ENCODE results near the gene CST8.

The CST8 gene

GRCh38 chr20:23513164-23513563 is 22.2 kb downstream of the CST8 start:
- no peak overlapping the region for H3K27ac ChIP-seq (ENCODE audit: low read depth, low read length)
- no peaks in the 10 kb centered on the region for H3K27me3 ChIP-seq (ENCODE audit: control insufficient read depth in 5 of 5, insufficient read depth in 4 of 5, low read length in 5 of 5)
- no peaks in the 10 kb centered on the region for H3K36me3 ChIP-seq (ENCODE audit: control insufficient read depth in 5 of 5, insufficient read depth in 5 of 5, low read length in 5 of 5)
- peaks cover 0 to 4% (median 0%) of the 10 kb centered on the region in 5 donors for H3K4me1 ChIP-seq (ENCODE audit: control insufficient read depth in 5 of 5, insufficient read depth in 5 of 5, low read length in 5 of 5)
- no peaks in the 10 kb centered on the region for H3K9me3 ChIP-seq (ENCODE audit: control insufficient read depth in 5 of 5, low read length in 5 of 5)
- no peak overlapping the region for H3K4me3 ChIP-seq (ENCODE audit: low read depth in 1 of 5, low read length in 5 of 5)
- H3K9ac ChIP-seq (ENCODE audit: low read length in 5 of 5): no peak overlapping the region

GRCh38 chr20:23514848-23515247 is 23.9 kb downstream of the CST8 start:
- Histone ChIP-seq H3K36me3 (ENCODE audit: control insufficient read depth in 5 of 5, insufficient read depth in 5 of 5, low read length in 5 of 5) (no peaks in the 10 kb centered on the region), H3K4me3 (ENCODE audit: low read depth in 1 of 5, low read length in 5 of 5) (no peak overlapping the region), H3K4me1 (ENCODE audit: control insufficient read depth in 5 of 5, insufficient read depth in 5 of 5, low read length in 5 of 5) (no peaks in the 10 kb centered on the region), H3K27ac (ENCODE audit: low read depth, low read length) (no peak overlapping the region), H3K9me3 (ENCODE audit: control insufficient read depth in 5 of 5, low read length in 5 of 5) (no peaks in the 10 kb centered on the region), H3K27me3 (ENCODE audit: control insufficient read depth in 5 of 5, insufficient read depth in 4 of 5, low read length in 5 of 5) (no peaks in the 10 kb centered on the region), H3K9ac (ENCODE audit: low read length in 5 of 5) (no peak overlapping the region)

GRCh38 chr20:23515250-23515939 is 24.5 kb downstream of the CST8 start:
- no peaks in the 10 kb centered on the region for H3K9me3 ChIP-seq (ENCODE audit: control insufficient read depth in 5 of 5, low read length in 5 of 5)
- H3K4me3 ChIP-seq (ENCODE audit: low read depth in 1 of 5, low read length in 5 of 5): no peak overlapping the region
- no peaks in the 10 kb centered on the region for H3K27me3 ChIP-seq (ENCODE audit: control insufficient read depth in 5 of 5, insufficient read depth in 4 of 5, low read length in 5 of 5)
- no peak overlapping the region for H3K9ac ChIP-seq (ENCODE audit: low read length in 5 of 5)
- no peaks in the 10 kb centered on the region for H3K4me1 ChIP-seq (ENCODE audit: control insufficient read depth in 5 of 5, insufficient read depth in 5 of 5, low read length in 5 of 5)
- no peaks in the 10 kb centered on the region for H3K36me3 ChIP-seq (ENCODE audit: control insufficient read depth in 5 of 5, insufficient read depth in 5 of 5, low read length in 5 of 5)
- no peak overlapping the region for H3K27ac ChIP-seq (ENCODE audit: low read depth, low read length)

- Histone ChIP-seq H3K27ac (ENCODE audit: low read depth, low read length) (no peak overlapping the region), H3K9ac (ENCODE audit: low read length in 5 of 5) (no peak overlapping the region), H3K9me3 (ENCODE audit: control insufficient read depth in 5 of 5, low read length in 5 of 5) (no peaks in the 10 kb centered on the region), H3K4me1 (ENCODE audit: control insufficient read depth in 5 of 5, insufficient read depth in 5 of 5, low read length in 5 of 5) (no peaks in the 10 kb centered on the region), H3K27me3 (ENCODE audit: control insufficient read depth in 5 of 5, insufficient read depth in 4 of 5, low read length in 5 of 5) (no peaks in the 10 kb centered on the region), H3K36me3 (ENCODE audit: control insufficient read depth in 5 of 5, insufficient read depth in 5 of 5, low read length in 5 of 5) (no peaks in the 10 kb centered on the region), H3K4me3 (ENCODE audit: low read depth in 1 of 5, low read length in 5 of 5) (no peak overlapping the region)
Measured at GRCh38 chr20:23517719-23518118, 26.8 kb downstream of the CST8 start.

GRCh38 chr20:23519556-23519955 is 28.6 kb downstream of the CST8 start:
- Histone ChIP-seq H3K4me3 (ENCODE audit: low read depth in 1 of 5, low read length in 5 of 5) (no peak overlapping the region), H3K9me3 (ENCODE audit: control insufficient read depth in 5 of 5, low read length in 5 of 5) (no peaks in the 10 kb centered on the region), H3K27me3 (ENCODE audit: control insufficient read depth in 5 of 5, insufficient read depth in 4 of 5, low read length in 5 of 5) (no peaks in the 10 kb centered on the region), H3K36me3 (ENCODE audit: control insufficient read depth in 5 of 5, insufficient read depth in 5 of 5, low read length in 5 of 5) (no peaks in the 10 kb centered on the region), H3K9ac (ENCODE audit: low read length in 5 of 5) (no peak overlapping the region), H3K27ac (ENCODE audit: low read depth, low read length) (no peak overlapping the region), H3K4me1 (ENCODE audit: control insufficient read depth in 5 of 5, insufficient read depth in 5 of 5, low read length in 5 of 5) (no peaks in the 10 kb centered on the region)

GRCh38 chr20:23520185-23520584 is 29.3 kb downstream of the CST8 start:
- Histone ChIP-seq H3K27me3 (ENCODE audit: control insufficient read depth in 5 of 5, insufficient read depth in 4 of 5, low read length in 5 of 5) (no peaks in the 10 kb centered on the region), H3K4me1 (ENCODE audit: control insufficient read depth in 5 of 5, insufficient read depth in 5 of 5, low read length in 5 of 5) (no peaks in the 10 kb centered on the region), H3K36me3 (ENCODE audit: control insufficient read depth in 5 of 5, insufficient read depth in 5 of 5, low read length in 5 of 5) (no peaks in the 10 kb centered on the region), H3K9ac (ENCODE audit: low read length in 5 of 5) (no peak overlapping the region), H3K9me3 (ENCODE audit: control insufficient read depth in 5 of 5, low read length in 5 of 5) (no peaks in the 10 kb centered on the region), H3K27ac (ENCODE audit: low read depth, low read length) (no peak overlapping the region), H3K4me3 (ENCODE audit: low read depth in 1 of 5, low read length in 5 of 5) (no peak overlapping the region)

- no peaks in the 10 kb centered on the region for H3K36me3 ChIP-seq (ENCODE audit: control insufficient read depth in 5 of 5, insufficient read depth in 5 of 5, low read length in 5 of 5)
- no peaks in the 10 kb centered on the region for H3K4me1 ChIP-seq (ENCODE audit: control insufficient read depth in 5 of 5, insufficient read depth in 5 of 5, low read length in 5 of 5)
- H3K9me3 ChIP-seq (ENCODE audit: control insufficient read depth in 5 of 5, low read length in 5 of 5): peaks cover 0 to 3% (median 0%) of the 10 kb centered on the region in 5 donors
- H3K27ac ChIP-seq (ENCODE audit: low read depth, low read length): no peak overlapping the region
- H3K9ac ChIP-seq (ENCODE audit: low read length in 5 of 5): no peak overlapping the region
- no peaks in the 10 kb centered on the region for H3K27me3 ChIP-seq (ENCODE audit: control insufficient read depth in 5 of 5, insufficient read depth in 4 of 5, low read length in 5 of 5)
- no peak overlapping the region for H3K4me3 ChIP-seq (ENCODE audit: low read depth in 1 of 5, low read length in 5 of 5)
Measured at GRCh38 chr20:23524146-23524545, 33.2 kb downstream of the CST8 start.

GRCh38 chr20:23526850-23527249 is 35.9 kb downstream of the CST8 start:
- Histone ChIP-seq H3K9me3 (ENCODE audit: control insufficient read depth in 5 of 5, low read length in 5 of 5) (peaks cover 0 to 3% (median 0%) of the 10 kb centered on the region in 5 donors), H3K4me3 (ENCODE audit: low read depth in 1 of 5, low read length in 5 of 5) (no peak overlapping the region), H3K27ac (ENCODE audit: low read depth, low read length) (no peak overlapping the region), H3K27me3 (ENCODE audit: control insufficient read depth in 5 of 5, insufficient read depth in 4 of 5, low read length in 5 of 5) (no peaks in the 10 kb centered on the region), H3K4me1 (ENCODE audit: control insufficient read depth in 5 of 5, insufficient read depth in 5 of 5, low read length in 5 of 5) (no peaks in the 10 kb centered on the region), H3K36me3 (ENCODE audit: control insufficient read depth in 5 of 5, insufficient read depth in 5 of 5, low read length in 5 of 5) (no peaks in the 10 kb centered on the region), H3K9ac (ENCODE audit: low read length in 5 of 5) (no peak overlapping the region)

- Histone ChIP-seq H3K9me3 (ENCODE audit: control insufficient read depth in 5 of 5, low read length in 5 of 5) (peaks cover 0 to 3% (median 0%) of the 10 kb centered on the region in 5 donors), H3K4me3 (ENCODE audit: low read depth in 1 of 5, low read length in 5 of 5) (no peak overlapping the region), H3K4me1 (ENCODE audit: control insufficient read depth in 5 of 5, insufficient read depth in 5 of 5, low read length in 5 of 5) (no peaks in the 10 kb centered on the region), H3K36me3 (ENCODE audit: control insufficient read depth in 5 of 5, insufficient read depth in 5 of 5, low read length in 5 of 5) (no peaks in the 10 kb centered on the region), H3K9ac (ENCODE audit: low read length in 5 of 5) (no peak overlapping the region), H3K27me3 (ENCODE audit: control insufficient read depth in 5 of 5, insufficient read depth in 4 of 5, low read length in 5 of 5) (no peaks in the 10 kb centered on the region), H3K27ac (ENCODE audit: low read depth, low read length) (no peak overlapping the region)
Measured at GRCh38 chr20:23528867-23529431, 38.0 kb downstream of the CST8 start.

GRCh38 chr20:23530937-23531567 is 40.1 kb downstream of the CST8 start:
- H3K9me3 ChIP-seq (ENCODE audit: control insufficient read depth in 5 of 5, low read length in 5 of 5): peaks cover 0 to 3% (median 0%) of the 10 kb centered on the region in 5 donors
- H3K27ac ChIP-seq (ENCODE audit: low read depth, low read length): no peak overlapping the region
- H3K36me3 ChIP-seq (ENCODE audit: control insufficient read depth in 5 of 5, insufficient read depth in 5 of 5, low read length in 5 of 5): no peaks in the 10 kb centered on the region
- no peaks in the 10 kb centered on the region for H3K4me1 ChIP-seq (ENCODE audit: control insufficient read depth in 5 of 5, insufficient read depth in 5 of 5, low read length in 5 of 5)
- H3K9ac ChIP-seq (ENCODE audit: low read length in 5 of 5): no peak overlapping the region
- no peak overlapping the region for H3K4me3 ChIP-seq (ENCODE audit: low read depth in 1 of 5, low read length in 5 of 5)
- H3K27me3 ChIP-seq (ENCODE audit: control insufficient read depth in 5 of 5, insufficient read depth in 4 of 5, low read length in 5 of 5): no peaks in the 10 kb centered on the region
